ENCODE measurements around the gene CPA1.

The CPA1 gene

DNA sequence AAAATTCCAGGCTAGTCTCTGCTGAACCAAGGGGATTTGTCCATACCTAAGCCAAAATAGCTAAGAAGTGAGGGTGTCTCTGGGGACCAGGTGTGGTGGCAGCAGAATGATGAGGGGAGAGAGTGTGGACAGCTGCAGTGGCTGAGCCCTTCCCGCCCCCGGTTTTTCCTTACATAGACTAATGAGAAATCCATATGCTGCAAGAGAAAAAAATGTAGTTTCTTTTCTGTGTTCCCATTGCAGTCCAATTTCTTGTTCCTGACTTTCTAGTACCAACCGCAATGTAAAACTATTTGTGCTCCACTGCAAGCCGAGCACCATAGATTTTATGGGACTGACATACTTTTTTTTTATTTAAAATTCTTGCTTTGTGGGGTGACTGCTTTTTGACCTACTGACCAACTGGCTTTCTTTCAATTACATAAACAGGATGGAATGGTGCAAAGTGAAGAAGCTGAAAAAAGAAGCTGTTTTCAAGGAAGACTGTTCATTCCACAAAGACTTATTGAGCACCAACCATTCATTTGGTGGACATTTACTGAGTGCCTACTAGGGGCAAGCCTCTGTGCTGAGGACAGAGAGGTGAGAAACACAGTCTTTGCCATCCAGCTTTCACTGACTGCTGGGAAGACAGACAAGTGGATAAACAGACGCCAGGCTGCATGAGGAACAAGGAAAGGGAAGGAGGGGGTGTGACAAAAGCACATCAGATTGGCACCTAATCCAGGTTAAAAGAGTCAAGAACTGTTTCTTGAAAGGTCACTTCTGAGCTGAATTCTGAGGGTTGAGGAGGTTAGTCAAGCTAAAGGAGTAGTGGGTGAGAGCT, 50.8 kb downstream of the CPA1 start:
- DNase-seq: no peak

DNA sequence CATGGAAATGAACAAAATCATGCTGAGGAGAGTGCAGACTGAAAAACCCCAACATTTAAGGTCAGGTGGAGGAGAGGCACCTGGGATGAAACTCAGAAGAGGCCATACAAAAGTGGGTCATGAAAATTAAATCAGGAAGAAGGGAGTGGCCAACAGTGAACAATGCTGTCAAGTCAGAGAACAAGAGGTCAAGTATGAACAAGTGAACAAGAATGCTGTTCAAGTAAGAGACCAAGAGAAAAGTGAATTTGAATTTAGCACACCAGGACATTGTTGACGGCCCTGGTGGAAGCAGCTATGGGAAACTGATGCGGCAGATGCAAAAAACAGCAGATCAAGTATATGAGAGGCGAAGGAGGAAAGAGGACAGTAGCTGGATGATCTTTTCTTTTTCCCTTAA, 52.6 kb downstream of the CPA1 start:
- DNase-seq: no peak

GRCh38 chr7:130433301-130433700, 53.0 kb downstream of the CPA1 start:
- DNase-seq: no peak

DNA sequence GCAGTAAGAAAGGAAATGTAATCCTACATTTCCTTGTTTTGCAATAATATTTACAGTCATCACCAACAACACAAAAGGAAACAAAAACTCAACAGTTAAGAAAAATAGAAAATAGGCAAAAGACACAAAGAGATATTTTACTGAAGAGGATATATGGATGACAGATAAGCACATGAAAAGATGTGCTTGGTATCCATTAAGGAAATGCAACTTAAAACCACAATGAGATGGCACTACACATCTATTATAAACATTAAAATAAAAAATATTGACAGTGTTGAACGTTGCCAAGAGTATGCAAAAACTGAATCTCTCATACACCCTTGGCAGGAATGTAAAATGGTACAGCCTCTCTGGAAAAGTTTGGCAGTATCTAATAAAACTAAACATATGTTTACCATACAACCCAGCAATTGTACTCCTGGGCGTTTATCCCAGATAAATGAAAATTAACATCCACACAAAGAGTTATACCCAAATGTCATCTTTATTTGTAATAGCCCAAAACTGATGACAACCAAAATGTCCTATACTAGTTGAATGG, 55.1 kb downstream of the CPA1 start:
- DNase-seq: no peak

DNA sequence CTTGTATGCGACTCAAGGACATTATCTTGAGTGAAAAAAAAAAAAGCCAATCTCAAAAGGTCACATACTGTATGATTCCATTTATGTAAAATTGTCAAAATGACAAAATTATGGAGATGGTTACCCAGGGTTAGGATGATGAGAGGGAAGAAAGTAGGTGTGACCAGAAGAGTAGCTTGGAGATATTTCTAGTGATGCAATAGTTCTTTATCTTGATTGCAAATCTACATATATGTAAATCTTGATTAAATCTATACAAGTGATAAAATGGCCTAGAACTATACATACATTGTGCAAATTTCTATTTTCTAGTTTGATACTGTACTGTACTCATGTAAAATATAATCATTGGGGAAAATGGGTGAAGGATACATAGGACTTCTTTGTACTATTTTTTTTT, 56.0 kb downstream of the CPA1 start:
- DNase-seq: no peak
